GM12878 (cell line): ENCODE data around the gene SORCS2. TPM values are rescaled to one million over a fixed set of nuclear protein-coding genes. Genes with fewer than 3 reads are reported as not detected.

Experiments used
- ATAC-seq: fragments of 200-7000 bp; cut with Tn5 transposase; 3 replicates; pipeline ENCODE4 v1.9.1; 2020; ENCODE audit warnings: mild to moderate bottlenecking, moderate library complexity
- BruUV-seq: library from RNA; stranded (reverse); fragments of 400-500 nt; replicated peaks from 2 replicates; lab custom pipeline; 2021; lab: Mats Ljungman, UMichigan
- CTCF ChIA-PET: fragments of 300-600 bp; sonication (Branson Sonifier 250); formaldehyde crosslinking; extraction: SDS; loops from one replicate; lab custom pipeline; 2021; ENCODE audit warnings: inconsistent platforms; lab: Yijun Ruan, JAX
- POLR2A ChIA-PET: fragments of 350-600 bp; formaldehyde crosslinking; extraction: SDS; loops from one replicate; lab custom pipeline; 2021; ENCODE audit warnings: inconsistent platforms; lab: Charles Lee
- RAD21 ChIA-PET: fragments of 300-600 bp; sonication (Branson Sonifier 250); formaldehyde crosslinking; loops from one replicate; lab custom pipeline; 2023; ENCODE audit warnings: antibody characterized with exemption; ENCODE audit not compliant: unreplicated experiment; lab: Charles Lee
- SMC1A ChIA-PET: fragments of 300-600 bp; sonication (Branson Sonifier 250); formaldehyde crosslinking; loops from one replicate; lab custom pipeline; 2023; ENCODE audit not compliant: unreplicated experiment, uncharacterized antibody; lab: Charles Lee
- DNase-seq: peaks from one replicate; pipeline ENCODE4 v3.0.0-alpha.2; 2011; ENCODE audit warnings: low read depth, low spot score
- FAIRE-seq: peaks from 3 replicates; lab custom pipeline; 2011; peaks lifted over from hg19 to GRCh38; lab: Jason Lieb, UNC
- H2AFZ ChIP-seq: 2 replicates; pipeline ENCODE4 v1.6.0; 2011; ENCODE audit warnings: low read depth, low read length, control low read depth; ENCODE audit not compliant: control insufficient read depth
- H3K27ac ChIP-seq: 2 replicates; pipeline ENCODE4 v1.5.1; 2011; ENCODE audit warnings: control low read depth; ENCODE audit not compliant: control insufficient read depth, insufficient read depth
- H3K27me3 ChIP-seq, 2 experiments: replicated peaks in 1 of 2; 2 replicates each; pipeline versions ENCODE4 v1.6.0 to v1.6.1; 2011; ENCODE audit warnings: low read length in 1 of 2; ENCODE audit not compliant: control insufficient read depth in 2 of 2, insufficient read depth in 2 of 2
- H3K36me3 ChIP-seq, 2 experiments: 2 replicates each; pipeline ENCODE4 v1.5.1; 2011; ENCODE audit warnings: low read length in 1 of 2; ENCODE audit not compliant: control insufficient read depth in 2 of 2, insufficient read depth in 2 of 2
- H3K4me1 ChIP-seq: 2 replicates; pipeline ENCODE4 v1.6.1; 2011; ENCODE audit warnings: mild to moderate bottlenecking, low read length, moderate library complexity, mixed read lengths; ENCODE audit not compliant: control insufficient read depth, insufficient read depth
- H3K4me2 ChIP-seq: 2 replicates; pipeline ENCODE4 v1.6.0; 2011; ENCODE audit warnings: control low read depth; ENCODE audit not compliant: control insufficient read depth, insufficient read depth
- H3K4me3 ChIP-seq: fragments of 200-600 bp; sonication (generic); 2 replicates; pipeline ENCODE4 v1.5.1; 2016
- H3K79me2 ChIP-seq: 2 replicates; pipeline ENCODE4 v1.6.0; 2011; ENCODE audit warnings: low read length; ENCODE audit not compliant: control insufficient read depth, insufficient read depth
- H3K9ac ChIP-seq: 2 replicates; pipeline ENCODE4 v1.8.0; 2011; ENCODE audit warnings: low read length, control low read depth, mixed read lengths; ENCODE audit not compliant: control insufficient read depth, insufficient read depth
- H3K9me3 ChIP-seq: replicated peaks from 3 replicates; pipeline ENCODE4 v1.5.1; 2011; ENCODE audit warnings: mild to moderate bottlenecking, low read length; ENCODE audit not compliant: control insufficient read depth, insufficient read depth
- H4K20me1 ChIP-seq: 2 replicates; pipeline ENCODE4 v1.6.0; 2011; ENCODE audit not compliant: control insufficient read depth, insufficient read depth
- ATF3 ChIP-seq: IDR thresholded peaks from 2 replicates; pipeline ENCODE4 v1.6.1; 2011; ENCODE audit warnings: low read depth, mild to moderate bottlenecking, low read length, moderate library complexity, borderline replicate concordance; ENCODE audit errors: extremely low read depth
- CHD2 ChIP-seq: IDR thresholded peaks from 2 replicates; pipeline ENCODE4 v1.6.1; 2011; ENCODE audit warnings: low read depth, low read length, improper control_type of control experiment, borderline replicate concordance
- NFYB ChIP-seq: IDR thresholded peaks from 2 replicates; pipeline ENCODE4 v1.6.1; 2011; ENCODE audit warnings: low read depth, mild to moderate bottlenecking, low read length, improper control_type of control experiment, moderate library complexity; ENCODE audit not compliant: insufficient read depth
- RFX5 ChIP-seq: IDR thresholded peaks from 2 replicates; pipeline ENCODE4 v1.6.1; 2011; ENCODE audit warnings: low read depth, low read length, improper control_type of control experiment
- SMC3 ChIP-seq: IDR thresholded peaks from 2 replicates; pipeline ENCODE4 v1.6.1; 2011; ENCODE audit warnings: low read length, improper control_type of control experiment, borderline replicate concordance
- ZNF592 ChIP-seq: fragments of 450-650 bp; IDR thresholded peaks from 2 replicates; pipeline ENCODE4 v1.6.1; 2017; ENCODE audit warnings: mild to moderate bottlenecking, moderate library complexity
- WGBS: methylation state at CpG from one replicate; pipeline ENCODE4 v1.1.6; 2016; ENCODE audit warnings: low lambda C conversion rate; ENCODE audit not compliant: insufficient replicate concordance, insufficient coverage; ENCODE audit errors: missing lambda C conversion rate; 5-methylcytosine and 5-hydroxymethylcytosine counted together
- in situ Hi-C: fragments of 300-500 bp; cut with MboI; formaldehyde crosslinking; loops from 9 replicates; pipeline ENCODE4 v1.14.3; 2018; ENCODE audit warnings: mixed read lengths
- intact Hi-C: fragments of 100-400 bp; cut with micrococcal nuclease; formaldehyde crosslinking; loops from one replicate; pipeline ENCODE4 v1.14.2; 2022; ENCODE audit not compliant: unreplicated experiment
- polyA plus RNA-seq, 11 experiments: library from polyadenylated mRNA; depleted of rRNA in 4 of 11; unstranded in 6 of 11; stranded (reverse) in 5 of 11; fragments of >200 nt; fragmentation: Nextera tagmentation in 4 of 11; fragmentation: Illumina TruSeq in 1 of 11; extraction: Ambion mirVana in 4 of 11; extraction: Trizol in 1 of 11; gene quantifications; 1 replicate in 1 of 11; 2 replicates in 10 of 11; pipeline versions ENCODE4 v1.2.1 to v1.2.3, GENCODE V29; 2011 to 2016; ENCODE audit warnings: inconsistent platforms in 2 of 11, missing spikeins in 2 of 11, low read depth in 1 of 11
- total RNA-seq, 4 experiments: library from RNA; depleted of rRNA in 3 of 4; stranded (reverse); fragments of >200 nt in 3 of 4; fragmentation: Illumina TruSeq in 1 of 4; extraction: Trizol in 1 of 4; gene quantifications; 2 replicates each; pipeline versions ENCODE4 v1.2.1 to v1.2.3, GENCODE V29; 2013 to 2021
- TF ChIP-seq, protein P1 (sequence below): fragments of 450-650 bp; IDR thresholded peaks from 2 replicates; pipeline ENCODE4 v1.6.1; 2017; ENCODE audit warnings: low read depth, mild to moderate bottlenecking, moderate library complexity
- TF ChIP-seq, protein P2 (sequence below): fragments of 450-650 bp; IDR thresholded peaks from 2 replicates; pipeline ENCODE4 v1.6.1; 2014; ENCODE audit warnings: mild to moderate bottlenecking
- TF ChIP-seq, protein P3 (sequence below): fragments of 450-650 bp; IDR thresholded peaks from 2 replicates; pipeline ENCODE4 v1.6.1; 2016; ENCODE audit warnings: mild to moderate bottlenecking, moderate library complexity, borderline replicate concordance

The SORCS2 gene
- total and polyA plus RNA-seq, 10 of the 15 experiments (the other 5 are each of a cell fraction or from before 2014, with no cell fraction given): 0.01 to 0.15 (median 0.05) TPM; not detected in 5

DNA sequence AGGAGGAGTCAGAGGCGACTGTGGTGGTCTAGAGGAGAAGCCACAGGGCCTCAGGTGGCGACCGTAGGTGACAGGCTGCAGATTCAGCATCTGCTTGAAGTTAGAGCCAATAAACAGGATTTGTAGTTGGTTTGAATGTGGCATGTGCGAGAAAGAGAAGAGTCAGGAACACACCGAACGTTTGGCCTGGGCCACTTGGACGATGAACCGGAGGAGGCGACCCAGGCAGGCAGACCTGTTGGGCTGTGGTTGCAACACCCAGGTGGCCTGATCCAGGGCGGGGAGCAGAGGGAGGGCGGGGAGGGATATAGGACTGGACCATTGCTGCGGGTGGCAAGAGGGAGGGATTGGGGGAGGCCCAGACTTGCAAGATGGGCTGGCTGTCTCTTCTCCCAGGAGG is 252.4 kb downstream of the SORCS2 start (continued):
- TF ChIP-seq RFX5: no peak
- TF ChIP-seq, protein P1, sequence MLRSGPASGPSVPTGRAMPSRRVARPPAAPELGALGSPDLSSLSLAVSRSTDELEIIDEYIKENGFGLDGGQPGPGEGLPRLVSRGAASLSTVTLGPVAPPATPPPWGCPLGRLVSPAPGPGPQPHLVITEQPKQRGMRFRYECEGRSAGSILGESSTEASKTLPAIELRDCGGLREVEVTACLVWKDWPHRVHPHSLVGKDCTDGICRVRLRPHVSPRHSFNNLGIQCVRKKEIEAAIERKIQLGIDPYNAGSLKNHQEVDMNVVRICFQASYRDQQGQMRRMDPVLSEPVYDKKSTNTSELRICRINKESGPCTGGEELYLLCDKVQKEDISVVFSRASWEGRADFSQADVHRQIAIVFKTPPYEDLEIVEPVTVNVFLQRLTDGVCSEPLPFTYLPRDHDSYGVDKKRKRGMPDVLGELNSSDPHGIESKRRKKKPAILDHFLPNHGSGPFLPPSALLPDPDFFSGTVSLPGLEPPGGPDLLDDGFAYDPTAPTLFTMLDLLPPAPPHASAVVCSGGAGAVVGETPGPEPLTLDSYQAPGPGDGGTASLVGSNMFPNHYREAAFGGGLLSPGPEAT: no peak
- TF ChIP-seq CHD2: no peak
- TF ChIP-seq ZNF592: no peak

GRCh38 chr4:7447236-7447635 is 254.9 kb downstream of the SORCS2 start:
- no peak for DNase-seq
- ATAC-seq: no peak
- Histone ChIP-seq H3K79me2 (no peaks in the 10 kb centered on the region), H4K20me1 (no peaks in the 10 kb centered on the region), H3K4me2 (no peak overlapping the region), H3K36me3 (no peaks in the 10 kb centered on the region), H2AFZ (no peak overlapping the region), H3K9ac (no peak overlapping the region), H3K27me3 (no peaks in the 10 kb centered on the region), H3K9me3 (no peaks in the 10 kb centered on the region; the same call in 2 of the 3 replicates), H3K27ac (no peak overlapping the region), H3K4me1 (no peaks in the 10 kb centered on the region), H3K4me3 (no peak overlapping the region)
- no peak for FAIRE-seq
- in situ Hi-C loops (no loop called here), intact Hi-C loops (no loop called here)
- SMC1A ChIA-PET: no interaction called here
- BruUV-seq: no TSS peak
- TF ChIP-seq SMC3: no peak
- TF ChIP-seq ATF3: no peak
- no peak for TF ChIP-seq NFYB
- TF ChIP-seq, protein P2, sequence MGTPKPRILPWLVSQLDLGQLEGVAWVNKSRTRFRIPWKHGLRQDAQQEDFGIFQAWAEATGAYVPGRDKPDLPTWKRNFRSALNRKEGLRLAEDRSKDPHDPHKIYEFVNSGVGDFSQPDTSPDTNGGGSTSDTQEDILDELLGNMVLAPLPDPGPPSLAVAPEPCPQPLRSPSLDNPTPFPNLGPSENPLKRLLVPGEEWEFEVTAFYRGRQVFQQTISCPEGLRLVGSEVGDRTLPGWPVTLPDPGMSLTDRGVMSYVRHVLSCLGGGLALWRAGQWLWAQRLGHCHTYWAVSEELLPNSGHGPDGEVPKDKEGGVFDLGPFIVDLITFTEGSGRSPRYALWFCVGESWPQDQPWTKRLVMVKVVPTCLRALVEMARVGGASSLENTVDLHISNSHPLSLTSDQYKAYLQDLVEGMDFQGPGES: no peak
- TF ChIP-seq, protein P3, sequence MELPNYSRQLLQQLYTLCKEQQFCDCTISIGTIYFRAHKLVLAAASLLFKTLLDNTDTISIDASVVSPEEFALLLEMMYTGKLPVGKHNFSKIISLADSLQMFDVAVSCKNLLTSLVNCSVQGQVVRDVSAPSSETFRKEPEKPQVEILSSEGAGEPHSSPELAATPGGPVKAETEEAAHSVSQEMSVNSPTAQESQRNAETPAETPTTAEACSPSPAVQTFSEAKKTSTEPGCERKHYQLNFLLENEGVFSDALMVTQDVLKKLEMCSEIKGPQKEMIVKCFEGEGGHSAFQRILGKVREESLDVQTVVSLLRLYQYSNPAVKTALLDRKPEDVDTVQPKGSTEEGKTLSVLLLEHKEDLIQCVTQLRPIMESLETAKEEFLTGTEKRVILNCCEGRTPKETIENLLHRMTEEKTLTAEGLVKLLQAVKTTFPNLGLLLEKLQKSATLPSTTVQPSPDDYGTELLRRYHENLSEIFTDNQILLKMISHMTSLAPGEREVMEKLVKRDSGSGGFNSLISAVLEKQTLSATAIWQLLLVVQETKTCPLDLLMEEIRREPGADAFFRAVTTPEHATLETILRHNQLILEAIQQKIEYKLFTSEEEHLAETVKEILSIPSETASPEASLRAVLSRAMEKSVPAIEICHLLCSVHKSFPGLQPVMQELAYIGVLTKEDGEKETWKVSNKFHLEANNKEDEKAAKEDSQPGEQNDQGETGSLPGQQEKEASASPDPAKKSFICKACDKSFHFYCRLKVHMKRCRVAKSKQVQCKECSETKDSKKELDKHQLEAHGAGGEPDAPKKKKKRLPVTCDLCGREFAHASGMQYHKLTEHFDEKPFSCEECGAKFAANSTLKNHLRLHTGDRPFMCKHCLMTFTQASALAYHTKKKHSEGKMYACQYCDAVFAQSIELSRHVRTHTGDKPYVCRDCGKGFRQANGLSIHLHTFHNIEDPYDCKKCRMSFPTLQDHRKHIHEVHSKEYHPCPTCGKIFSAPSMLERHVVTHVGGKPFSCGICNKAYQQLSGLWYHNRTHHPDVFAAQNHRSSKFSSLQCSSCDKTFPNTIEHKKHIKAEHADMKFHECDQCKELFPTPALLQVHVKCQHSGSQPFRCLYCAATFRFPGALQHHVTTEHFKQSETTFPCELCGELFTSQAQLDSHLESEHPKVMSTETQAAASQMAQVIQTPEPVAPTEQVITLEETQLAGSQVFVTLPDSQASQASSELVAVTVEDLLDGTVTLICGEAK: no peak
- WGBS: 47% methylated on average over 3 of the region's 3 CpGs
- POLR2A ChIA-PET: no interaction called here
- RAD21 ChIA-PET: no interaction called here
- CTCF ChIA-PET: no interaction called here
